SIG-M5 (cell line): Measurements from ENCODE around the gene PNPLA7.
"Not testable (repeated sequence)": the region's sequence is repeated elsewhere in the genome, so short reads cannot be mapped to it uniquely, and the experiment has no call there.

Experiments
- DNase-seq: peaks from one replicate; lab custom pipeline; 2025; lab: John Stamatoyannopoulos, UW

PNPLA7 gene

GRCh38 chr9:137460363-137461315 is 89.6 kb downstream of the PNPLA7 start:
- no peak for DNase-seq

- DNase-seq: no peak
Observed at GRCh38 chr9:137459601-137460362, 90.4 kb downstream of the PNPLA7 start.

- DNase-seq: no peak
Observed at GRCh38 chr9:137459152-137459600, 91.0 kb downstream of the PNPLA7 start, which contains the start of gene NSMF. Gene NSMF (minus strand): TSS chr9:137459334. CDS start chr9:137459102, 232 bp downstream.

GRCh38 chr9:137458194-137459151 is 91.7 kb downstream of the PNPLA7 start:
- no peak for DNase-seq

GRCh38 chr9:137457406-137458193 is 92.6 kb downstream of the PNPLA7 start:
- DNase-seq: no peak

- DNase-seq: no peak
Observed at GRCh38 chr9:137456864-137457405, 93.3 kb downstream of the PNPLA7 start.

GRCh38 chr9:137456061-137456863 is 93.9 kb downstream of the PNPLA7 start:
- DNase-seq: no peak

GRCh38 chr9:137455359-137455991 is 94.7 kb downstream of the PNPLA7 start:
- DNase-seq: no peak

- no peak for DNase-seq
Observed at GRCh38 chr9:137454597-137455358, 95.4 kb downstream of the PNPLA7 start.

- no peak for DNase-seq
Observed at GRCh38 chr9:137454145-137454596, 96.0 kb downstream of the PNPLA7 start.

GRCh38 chr9:137453643-137454081 is 96.5 kb downstream of the PNPLA7 start:
- DNase-seq: no peak

- DNase-seq: no peak
Observed at GRCh38 chr9:137452761-137453642, 97.2 kb downstream of the PNPLA7 start.

- no peak for DNase-seq
Observed at GRCh38 chr9:137452006-137452760, 98.0 kb downstream of the PNPLA7 start.

GRCh38 chr9:137451264-137452005 is 98.8 kb downstream of the PNPLA7 start:
- not testable (repeated sequence) for DNase-seq

- DNase-seq: not testable (repeated sequence)
Observed at GRCh38 chr9:137450539-137451222, 99.5 kb downstream of the PNPLA7 start.
